Superior temporal gyrus (tissue), 1 donor: ENCODE measurements around the gene LRRC3.
"Not testable (repeated sequence)": the region's sequence is repeated elsewhere in the genome, so short reads cannot be mapped to it uniquely, and the experiment has no call there.

Source experiments
- DNase-seq: peaks from one replicate; pipeline ENCODE4 v3.0.0-alpha.2; 2016; ENCODE audit errors: extremely low spot score

The LRRC3 gene

GRCh38 chr21:44478124-44478800 is 23.0 kb downstream of the LRRC3 start:
- no peak for DNase-seq

GRCh38 chr21:44478801-44479167 is 23.5 kb downstream of the LRRC3 start:
- no peak for DNase-seq

GRCh38 chr21:44479556-44480199 is 24.4 kb downstream of the LRRC3 start:
- not testable (repeated sequence) for DNase-seq

- no peak for DNase-seq
Measured at GRCh38 chr21:44480200-44481053, 25.1 kb downstream of the LRRC3 start.

- no peak for DNase-seq
Measured at GRCh38 chr21:44482581-44483287, 27.4 kb downstream of the LRRC3 start.

GRCh38 chr21:44483288-44484237 is 28.3 kb downstream of the LRRC3 start:
- DNase-seq: no peak

- no peak for DNase-seq
Measured at GRCh38 chr21:44484498-44485253, 29.4 kb downstream of the LRRC3 start.

- DNase-seq: no peak
Measured at GRCh38 chr21:44485254-44485793, 30.0 kb downstream of the LRRC3 start.

GRCh38 chr21:44485796-44486195 is 30.5 kb downstream of the LRRC3 start:
- no peak for DNase-seq

GRCh38 chr21:44486302-44486701 is 31.0 kb downstream of the LRRC3 start:
- no peak for DNase-seq

GRCh38 chr21:44487831-44488230 is 32.5 kb downstream of the LRRC3 start:
- DNase-seq: no peak

GRCh38 chr21:44489962-44490361 is 34.7 kb downstream of the LRRC3 start:
- DNase-seq: no peak

GRCh38 chr21:44490405-44490804 is 35.1 kb downstream of the LRRC3 start:
- DNase-seq: no peak

GRCh38 chr21:44490816-44491215 is 35.5 kb downstream of the LRRC3 start:
- no peak for DNase-seq

GRCh38 chr21:44492567-44493385 is 37.5 kb downstream of the LRRC3 start:
- DNase-seq: no peak

GRCh38 chr21:44494418-44494817 is 39.1 kb downstream of the LRRC3 start:
- no peak for DNase-seq

- no peak for DNase-seq
Measured at GRCh38 chr21:44494956-44495355, 39.6 kb downstream of the LRRC3 start.

- DNase-seq: no peak
Measured at GRCh38 chr21:44495611-44496563, 40.6 kb downstream of the LRRC3 start.
